Fibroblast of peridontal ligament (primary cell): Measurements from ENCODE around the gene TOR4A.

Experiments used
- DNase-seq: peaks from one replicate; pipeline ENCODE4 v3.0.0-alpha.2; 2010; ENCODE audit errors: extremely low read depth

The TOR4A gene

GRCh38 chr9:137252555-137253506, 24.7 kb upstream of the TOR4A start:
- no peak for DNase-seq

- peak; percentile 6 for DNase-seq
Measured at GRCh38 chr9:137253717-137254623, 23.6 kb upstream of the TOR4A start.

GRCh38 chr9:137254624-137255447, 22.7 kb upstream of the TOR4A start, which contains the start of gene NELFB:
TSS of gene NELFB (plus strand) at chr9:137255327.
- peak; percentile 82 for DNase-seq

GRCh38 chr9:137255448-137256114, 21.9 kb upstream of the TOR4A start:
- peak; percentile 9 for DNase-seq

DNA sequence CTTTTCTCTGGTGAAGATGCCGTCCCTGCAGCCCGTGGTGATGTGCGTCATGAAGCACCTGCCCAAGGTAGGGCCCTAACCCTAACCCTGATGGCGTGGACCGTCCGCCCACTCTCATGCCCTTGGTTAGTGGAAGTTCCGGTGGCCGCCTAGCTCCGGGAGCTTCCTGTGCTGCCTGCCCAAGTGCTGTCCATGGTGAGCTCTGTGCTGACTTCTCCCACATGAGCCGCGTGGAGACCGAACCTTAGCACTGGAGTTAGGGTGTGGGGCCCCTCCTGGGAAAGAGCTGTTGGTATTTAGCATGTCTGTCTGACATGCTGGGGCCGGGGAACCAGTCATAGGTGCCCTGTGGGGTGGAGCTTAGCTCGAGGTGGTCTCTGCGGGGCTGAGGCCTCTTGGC, 21.2 kb upstream of the TOR4A start:
- no peak for DNase-seq

DNA sequence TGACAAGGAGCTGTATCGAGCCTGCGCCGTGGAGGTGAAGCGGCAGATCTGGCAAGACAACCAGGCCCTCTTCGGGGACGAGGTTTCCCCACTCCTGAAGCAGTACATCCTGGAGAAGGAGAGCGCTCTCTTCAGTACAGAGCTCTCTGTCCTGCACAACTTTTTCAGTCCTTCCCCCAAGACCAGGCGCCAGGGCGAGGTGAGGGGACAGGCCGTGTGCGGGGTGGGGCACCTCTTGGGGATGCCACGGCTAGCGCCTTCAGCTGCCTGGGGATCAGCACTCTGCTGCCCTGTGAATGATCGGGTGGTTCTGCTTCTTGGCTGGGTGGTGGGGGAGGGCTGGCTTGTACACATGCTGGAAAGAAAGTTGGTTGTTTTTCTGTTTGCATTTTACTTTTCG, 20.7 kb upstream of the TOR4A start:
- DNase-seq = no peak

DNA sequence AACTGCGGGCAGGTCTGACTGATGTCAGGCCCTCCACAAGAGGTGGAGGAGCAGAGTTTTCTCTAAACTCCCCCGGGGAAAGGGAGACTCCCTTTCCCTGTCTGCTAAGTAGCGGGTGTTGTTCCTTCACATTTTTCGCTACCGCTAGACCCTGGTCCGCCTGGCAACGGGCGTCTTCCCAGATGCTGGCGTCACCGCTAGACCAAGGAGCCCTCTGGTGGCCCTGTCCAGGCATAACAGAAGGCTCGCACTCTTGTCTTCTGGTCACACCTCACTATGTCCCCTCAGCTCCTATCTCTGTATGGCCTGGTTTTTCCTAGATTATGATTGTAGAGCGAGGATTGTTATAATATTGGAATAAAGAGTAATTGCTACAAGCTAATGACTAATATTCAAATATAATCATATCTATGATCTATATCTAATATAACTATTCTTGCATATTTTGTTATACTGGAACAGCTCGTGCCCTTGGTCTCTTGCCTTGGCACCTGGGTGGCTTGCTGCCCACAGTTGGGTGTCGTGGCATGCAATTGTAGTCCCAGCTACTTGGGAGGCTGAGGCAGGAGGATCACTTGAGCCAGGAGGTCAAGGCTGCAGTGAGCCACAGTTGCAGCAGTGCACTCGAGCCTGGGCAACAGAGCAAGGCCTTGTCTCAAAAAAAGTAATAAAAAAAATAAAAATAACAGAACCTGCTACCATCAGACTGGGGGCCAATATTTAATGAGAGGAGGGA, 15.2 kb upstream of the TOR4A start:
- peak; percentile 52 for DNase-seq

DNA sequence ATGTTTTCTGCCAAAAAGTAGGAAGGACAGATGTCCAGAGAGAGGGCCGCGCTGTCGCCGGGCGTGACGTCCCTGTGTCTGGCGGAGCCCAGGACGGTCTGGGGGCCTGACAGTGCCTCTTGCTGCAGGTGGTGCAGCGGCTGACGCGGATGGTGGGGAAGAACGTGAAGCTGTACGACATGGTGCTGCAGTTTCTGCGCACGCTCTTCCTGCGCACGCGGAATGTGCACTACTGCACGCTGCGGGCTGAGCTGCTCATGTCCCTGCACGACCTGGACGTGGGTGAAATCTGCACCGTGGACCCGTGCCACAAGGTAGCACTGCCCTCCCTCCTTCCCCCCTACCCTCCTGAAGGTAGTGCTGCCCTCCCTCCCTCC, 14.6 kb upstream of the TOR4A start:
- DNase-seq = no peak

GRCh38 chr9:137263506-137263905, 14.0 kb upstream of the TOR4A start:
- DNase-seq = no peak

DNA sequence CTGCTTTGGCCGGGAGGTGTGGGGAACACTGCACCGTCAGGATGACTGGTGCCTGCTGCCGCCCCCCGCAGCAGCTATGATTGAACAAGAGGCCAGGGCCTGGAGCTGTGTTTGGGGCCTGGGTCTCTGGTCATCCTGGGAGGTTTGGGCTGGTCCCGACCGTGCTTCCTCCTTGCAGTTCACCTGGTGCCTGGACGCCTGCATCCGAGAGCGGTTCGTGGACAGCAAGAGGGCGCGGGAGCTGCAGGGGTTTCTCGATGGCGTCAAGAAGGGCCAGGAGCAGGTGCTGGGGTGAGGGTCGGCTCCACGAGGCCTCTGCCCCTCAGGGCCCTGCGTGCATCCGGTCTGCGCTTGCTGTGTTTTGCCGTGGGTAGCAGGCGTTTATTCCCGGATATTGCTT, 13.5 kb upstream of the TOR4A start:
- DNase-seq = no peak

DNA sequence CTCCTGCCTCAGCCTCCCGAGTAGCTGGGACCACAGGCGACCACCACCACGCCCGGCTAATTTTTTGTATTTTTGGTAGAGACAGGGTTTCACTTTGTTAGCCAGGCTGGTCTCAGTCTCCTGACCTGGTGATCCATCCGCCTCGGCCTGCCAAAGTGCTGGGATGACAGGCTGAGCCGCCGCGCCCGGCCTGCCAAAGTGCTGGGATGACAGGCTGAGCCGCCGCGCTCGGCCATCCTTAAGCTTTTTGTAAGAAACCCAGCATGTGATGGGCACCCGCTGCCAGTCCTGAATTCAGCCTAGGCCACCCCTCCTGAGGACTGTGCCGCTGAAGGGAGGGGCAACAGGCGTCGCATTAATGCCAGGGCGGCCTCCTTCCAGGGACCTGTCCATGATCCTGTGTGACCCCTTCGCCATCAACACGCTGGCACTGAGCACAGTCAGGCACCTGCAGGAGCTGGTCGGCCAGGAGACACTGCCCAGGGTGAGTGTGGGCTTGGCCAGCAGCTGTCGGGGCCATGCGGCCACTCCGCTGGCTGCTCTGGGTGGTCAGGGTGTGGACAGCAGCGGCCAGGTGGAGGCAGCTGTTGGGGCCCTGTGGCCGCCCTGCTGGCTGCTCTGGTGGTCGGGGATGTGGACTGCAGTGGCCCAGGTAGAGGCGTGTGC, 11.9 kb upstream of the TOR4A start:
- no peak for DNase-seq

- DNase-seq = no peak
Measured at GRCh38 chr9:137266162-137266527, 11.4 kb upstream of the TOR4A start.

GRCh38 chr9:137266585-137267453, 10.7 kb upstream of the TOR4A start:
- no peak for DNase-seq

GRCh38 chr9:137267933-137268355, 9.6 kb upstream of the TOR4A start:
- DNase-seq = no peak

- DNase-seq = no peak
Measured at GRCh38 chr9:137268538-137269201, 8.9 kb upstream of the TOR4A start.

GRCh38 chr9:137269231-137269772, 8.2 kb upstream of the TOR4A start:
- peak; percentile 41 for DNase-seq

DNA sequence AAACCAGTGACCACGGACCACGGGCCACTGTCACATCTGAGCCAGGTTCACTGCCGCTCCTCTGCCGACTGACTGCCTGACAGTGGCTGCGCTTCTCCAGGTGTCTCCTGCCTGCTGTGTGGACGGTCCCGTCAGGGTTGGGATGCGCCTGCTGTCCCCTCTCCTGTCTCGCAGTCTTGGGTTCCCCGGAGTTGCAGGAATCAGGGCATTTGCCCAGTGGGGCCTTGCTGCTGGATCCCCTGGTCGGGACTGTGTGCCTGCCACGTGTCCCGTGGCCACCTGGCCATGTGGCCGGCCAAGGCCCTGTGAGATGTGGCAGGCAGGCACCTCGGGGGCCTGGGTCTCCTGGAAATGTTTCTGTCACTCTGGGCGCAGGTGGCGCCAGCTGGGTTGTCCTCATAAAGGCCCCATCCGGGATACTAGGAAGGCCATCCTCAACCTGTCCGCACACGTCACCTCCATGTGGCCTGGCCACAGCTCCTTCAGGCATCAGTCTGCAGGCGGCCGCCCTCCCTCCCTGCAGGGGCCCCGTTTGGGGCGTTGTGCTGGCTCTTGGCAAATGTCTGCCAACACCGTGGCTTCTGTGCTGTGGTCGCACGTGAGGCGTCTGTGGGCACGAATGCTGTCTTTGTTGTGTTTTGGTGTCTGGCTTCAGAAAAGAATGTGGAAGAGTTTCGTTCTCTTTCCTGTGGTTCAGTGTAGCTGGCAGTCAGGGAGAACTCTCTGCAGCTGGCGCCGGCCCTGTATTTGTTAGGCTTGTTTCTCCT, 6.4 kb upstream of the TOR4A start:
- no peak for DNase-seq
